Stimulated activated CD4-positive, alpha-beta T cell treated with anti-CD3 and anti-CD28 coated beads, TNF-alpha, amount 100 ng/mL, for 1 hour (primary cell): ENCODE data around the gene APOE.
"Not testable (repeated sequence)": the region's sequence is repeated elsewhere in the genome, so short reads cannot be mapped to it uniquely, and the experiment has no call there.

Experiments used
- DNase-seq, 3 donors: peaks; one replicate each; pipeline ENCODE4 v3.0.0-alpha.2; 2020; ENCODE audit warnings: low read depth in 3 of 3, low spot score in 1 of 3

Gene APOE

GRCh38 chr19:44883922-44884321, 21.7 kb upstream of the APOE start:
- DNase-seq: no peak

- DNase-seq: no peak
These were observed 21.0 kb upstream of the APOE start for GRCh38 chr19:44884566-44884965.

GRCh38 chr19:44886141-44886540, 19.5 kb upstream of the APOE start:
- DNase-seq: no peak

- DNase-seq: no peak
These were observed 17.9 kb upstream of the APOE start for GRCh38 chr19:44887648-44888047.

GRCh38 chr19:44888335-44888734, 17.3 kb upstream of the APOE start:
- not testable (repeated sequence) for DNase-seq

GRCh38 chr19:44889830-44890365, 15.7 kb upstream of the APOE start:
- DNase-seq: no peak

- peak in 1 of 3 donors; percentile 99 for DNase-seq
These were observed 15.1 kb upstream of the APOE start for GRCh38 chr19:44890366-44891015.

GRCh38 chr19:44891016-44891882, 14.3 kb upstream of the APOE start, which contains the start of gene TOMM40:
Gene TOMM40 (plus strand): TSS chr19:44891254. CDS start chr19:44891416, 162 bp downstream.
- DNase-seq: peak in 2 of 3 donors; percentile 100

GRCh38 chr19:44892932-44893331, 12.7 kb upstream of the APOE start:
- DNase-seq: no peak

- no peak for DNase-seq
These were observed 12.1 kb upstream of the APOE start for GRCh38 chr19:44893332-44894051.

- DNase-seq: no peak
These were observed 11.6 kb upstream of the APOE start for GRCh38 chr19:44894052-44894400.

- DNase-seq: no peak
These were observed 10.7 kb upstream of the APOE start for GRCh38 chr19:44894946-44895345.

GRCh38 chr19:44897835-44898234, 7.8 kb upstream of the APOE start:
- no peak for DNase-seq

GRCh38 chr19:44900328-44901244, 5.0 kb upstream of the APOE start:
- no peak for DNase-seq

- DNase-seq: no peak
These were observed 2.4 kb upstream of the APOE start for GRCh38 chr19:44903216-44903601.

GRCh38 chr19:44903602-44904425, 1.8 kb upstream of the APOE start:
- peak; percentile 32 to 82 (median 56) for DNase-seq

- DNase-seq: no peak
These were observed 1.1 kb upstream of the APOE start for GRCh38 chr19:44904426-44904994.

- DNase-seq: no peak
These were observed 2.0 kb downstream of the APOE start for GRCh38 chr19:44907613-44908012.

GRCh38 chr19:44908074-44908835, 2.7 kb downstream of the APOE start:
- DNase-seq: no peak
